HG03354 (cell line): ENCODE data around the gene CALCB.

Experiments
- ATAC-seq: cut with Tn5 transposase; IDR thresholded peaks from one replicate; pipeline ENCODE4 v1.9.1; 2021; ENCODE audit warnings: mild to moderate bottlenecking; ENCODE audit not compliant: unreplicated experiment, poor library complexity, severe bottlenecking

CALCB gene

GRCh38 chr11:15114501-15115475 is 41.4 kb downstream of the CALCB start, which contains the start of gene INSC:
Gene INSC, plus strand, starts transcription at chr11:15114923. Its CDS starts 34,252 bp downstream, at chr11:15149175.
- ATAC-seq = no peak

DNA sequence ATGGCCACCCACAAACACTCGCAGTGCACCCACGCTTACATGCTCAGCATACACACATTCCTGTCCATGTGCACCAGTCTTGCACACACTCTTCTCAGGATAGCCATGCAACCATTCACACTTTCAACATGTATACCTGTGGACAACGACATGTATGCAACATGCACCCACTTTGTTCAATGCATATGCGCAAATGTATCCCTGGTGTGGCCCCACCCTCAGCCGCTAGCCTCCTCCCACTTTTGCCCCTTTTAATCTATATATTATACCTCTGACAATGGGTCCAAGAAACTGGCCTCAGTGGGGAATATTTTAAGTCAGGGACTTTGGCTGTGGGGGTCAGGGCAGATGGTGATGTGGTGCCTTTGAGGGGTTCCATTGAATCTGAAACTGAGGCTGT is 42.3 kb downstream of the CALCB start:
- ATAC-seq = no peak

- ATAC-seq = no peak
Measured at GRCh38 chr11:15117751-15118150, 44.4 kb downstream of the CALCB start.

DNA sequence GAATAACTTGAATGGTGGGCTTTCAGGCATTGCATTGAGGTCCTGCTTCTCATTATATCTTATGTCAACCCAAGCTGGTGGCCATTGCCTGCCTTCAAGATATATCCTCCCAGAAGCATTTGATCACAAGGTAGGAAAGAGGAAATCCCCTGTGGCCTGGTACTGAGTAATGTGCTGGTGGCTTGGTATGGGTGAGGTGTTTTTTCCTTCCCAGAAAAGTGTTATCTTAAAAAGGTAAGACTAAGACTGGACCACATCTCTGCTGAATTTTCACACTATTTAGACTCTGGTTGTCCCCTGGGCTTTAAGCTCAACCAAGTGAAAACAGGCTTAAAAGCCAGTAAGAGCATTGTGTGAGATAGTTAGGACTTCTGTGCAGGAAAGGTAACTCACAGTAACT is 45.0 kb downstream of the CALCB start:
- no peak for ATAC-seq

DNA sequence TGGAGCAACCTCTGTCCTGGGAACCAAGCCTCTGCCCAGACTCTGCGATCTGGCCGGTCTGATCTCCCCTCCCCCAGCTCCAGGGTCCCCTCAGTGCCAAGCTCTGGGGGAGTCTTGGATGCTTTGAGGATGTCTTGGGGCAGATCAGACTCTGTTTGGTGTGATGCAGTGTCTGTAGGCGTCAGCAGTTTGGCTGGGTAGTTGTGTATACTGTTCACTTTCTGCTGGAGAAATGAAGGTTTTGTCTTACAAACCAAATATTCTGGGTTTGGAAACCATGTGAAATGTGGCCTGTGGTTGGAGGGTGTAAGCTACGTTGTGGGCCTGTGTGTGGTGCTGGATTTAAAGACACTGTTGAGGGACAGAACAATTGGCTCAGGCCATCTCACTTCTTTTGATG is 46.0 kb downstream of the CALCB start:
- no peak for ATAC-seq

GRCh38 chr11:15119826-15120225 is 46.4 kb downstream of the CALCB start:
- ATAC-seq = no peak

DNA sequence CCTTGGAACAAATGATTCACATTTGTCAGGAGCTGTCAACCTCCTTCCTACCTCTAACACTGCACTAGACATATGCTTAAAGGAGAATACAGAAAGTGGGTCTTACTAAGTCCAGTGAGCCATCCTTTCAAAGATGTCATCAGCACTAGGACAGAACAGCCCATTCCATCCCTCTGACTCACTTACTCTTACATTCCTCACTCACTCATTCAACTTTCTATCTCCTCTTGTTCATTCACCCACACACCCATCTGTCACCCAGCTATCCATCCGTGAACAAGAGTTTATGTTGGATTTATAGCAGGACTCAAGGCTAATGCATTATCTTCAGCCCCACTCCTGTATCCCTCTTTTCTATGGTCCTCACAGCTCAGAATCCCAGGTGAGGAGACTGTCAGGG is 50.5 kb downstream of the CALCB start:
- no peak for ATAC-seq

- no peak for ATAC-seq
Measured at GRCh38 chr11:15124528-15124927, 51.1 kb downstream of the CALCB start.

GRCh38 chr11:15127341-15127740 is 53.9 kb downstream of the CALCB start:
- no peak for ATAC-seq
